SK-N-SH (cell line): ENCODE data around the gene RAB24. TPM values are rescaled to one million over a fixed set of nuclear protein-coding genes. Genes with fewer than 3 reads are reported as not detected.

ENCODE experiments used
- CTCF ChIA-PET: fragments of 300-600, 350-600 bp; formaldehyde crosslinking; extraction: SDS; loops from one replicate; lab custom pipeline; 2021; lab: Yijun Ruan, JAX
- POLR2A ChIA-PET: fragments of 350-600 bp; sonication (Branson Sonifier 250); formaldehyde crosslinking; extraction: SDS; loops from one replicate; lab custom pipeline; 2020; ENCODE audit warnings: antibody characterized with exemption, inconsistent platforms; lab: Yijun Ruan, JAX
- DNase-seq: peaks from one replicate; pipeline ENCODE4 v3.0.0; 2012
- H2AFZ ChIP-seq: fragments of 200-600 bp; sonication (generic); 2 replicates; pipeline ENCODE4 v1.8.1; 2016; ENCODE audit warnings: antibody characterized with exemption, mild to moderate bottlenecking, low read depth
- H3F3A ChIP-seq: fragments of 200-600 bp; sonication (generic); replicated peaks from 2 replicates; pipeline ENCODE3; 2016; ENCODE audit warnings: antibody characterized with exemption, mild to moderate bottlenecking; ENCODE audit not compliant: insufficient read depth
- H3K27ac ChIP-seq, 2 experiments: fragments of 200-500 bp in 1 of 2; fragments of 200-600 bp in 1 of 2; sonication (Bioruptor generic) in 1 of 2; sonication (generic), shearing (Covaris generic) in 1 of 2; 2 replicates each; pipeline versions ENCODE4 v1.5.1 to v1.6.1; 2014 to 2016; ENCODE audit warnings: low read depth in 2 of 2, inconsistent platforms in 1 of 2, low read length in 1 of 2, mild to moderate bottlenecking in 1 of 2, mixed read lengths in 1 of 2
- H3K27me3 ChIP-seq: fragments of 200-600 bp; sonication (generic), shearing (Covaris generic); 2 replicates; pipeline ENCODE4 v1.6.1; 2016; ENCODE audit warnings: mixed run types; ENCODE audit not compliant: insufficient read depth
- H3K36me3 ChIP-seq, 2 experiments: fragments of 200-500 bp in 1 of 2; fragments of 200-600 bp in 1 of 2; sonication (Bioruptor generic) in 1 of 2; sonication (generic) in 1 of 2; replicated peaks in 1 of 2; 2 replicates each; pipeline versions ENCODE3 to v1.5.1; 2014 to 2016; ENCODE audit warnings: low read length in 1 of 2, mild to moderate bottlenecking in 1 of 2; ENCODE audit not compliant: insufficient read depth in 2 of 2, control insufficient read depth in 1 of 2
- H3K4me1 ChIP-seq, 2 experiments: fragments of 200-500 bp in 1 of 2; fragments of 200-600 bp in 1 of 2; sonication (Bioruptor generic) in 1 of 2; sonication (generic), shearing (Covaris generic) in 1 of 2; 2 replicates each; pipeline versions ENCODE4 v1.5.1 to v1.6.1; 2014 to 2016; ENCODE audit warnings: low read depth in 1 of 2, low read length in 1 of 2, mixed run types in 1 of 2; ENCODE audit not compliant: insufficient read depth in 2 of 2, control insufficient read depth in 1 of 2
- H3K4me2 ChIP-seq: fragments of 200-600 bp; sonication (generic), shearing (Covaris generic); 2 replicates; pipeline ENCODE4 v1.6.1; 2017; ENCODE audit warnings: mixed run types
- H3K4me3 ChIP-seq, 2 experiments: fragments of 200-500 bp in 1 of 2; fragments of 200-600 bp in 1 of 2; sonication (Bioruptor generic) in 1 of 2; sonication (generic), shearing (Covaris generic) in 1 of 2; 2 replicates each; pipeline versions ENCODE4 v1.5.1 to v1.8.1; 2014 to 2016; ENCODE audit warnings: low read depth in 2 of 2, inconsistent platforms in 1 of 2, low read length in 1 of 2, mild to moderate bottlenecking in 1 of 2, mixed read lengths in 1 of 2, moderate library complexity in 1 of 2
- H3K79me2 ChIP-seq: fragments of 200-600 bp; sonication (generic); 2 replicates; pipeline ENCODE4 v1.8.1; 2017; ENCODE audit warnings: mild to moderate bottlenecking; ENCODE audit not compliant: insufficient read depth
- H3K9ac ChIP-seq: fragments of 200-600 bp; sonication (generic); 2 replicates; pipeline ENCODE4 v1.6.1; 2017; ENCODE audit warnings: mixed run types
- H3K9me2 ChIP-seq: fragments of 200-600 bp; sonication (generic); 2 replicates; pipeline ENCODE4 v1.6.1; 2017; ENCODE audit warnings: mixed run types
- H3K9me3 ChIP-seq: fragments of 200-600 bp; sonication (generic); 2 replicates; pipeline ENCODE4 v1.6.1; 2017; ENCODE audit warnings: mixed run types, mild to moderate bottlenecking, moderate library complexity
- H4K20me1 ChIP-seq: fragments of 200-600 bp; sonication (generic); 2 replicates; pipeline ENCODE4 v1.6.1; 2017; ENCODE audit warnings: mild to moderate bottlenecking, mixed run types; ENCODE audit not compliant: insufficient read depth
- CHD2 ChIP-seq: fragments of 150-350 bp; IDR thresholded peaks from 2 replicates; pipeline ENCODE4 v1.6.1; 2018; ENCODE audit warnings: low read length; ENCODE audit not compliant: partially characterized antibody
- EP300 ChIP-seq, 2 experiments: IDR thresholded peaks; 2 replicates each; pipeline versions ENCODE4 v1.4.0 to v1.6.1; 2012; ENCODE audit warnings: borderline replicate concordance in 1 of 2, low read depth in 1 of 2, low read length in 1 of 2
- EZH2phosphoT487 ChIP-seq: fragments of 200-600 bp; sonication (generic); IDR thresholded peaks from 2 replicates; pipeline ENCODE4 v1.6.1; 2017; ENCODE audit warnings: low read depth, mixed run types, mild to moderate bottlenecking, antibody characterized with exemption, moderate library complexity, borderline replicate concordance
- FOXJ3 ChIP-seq: sonication (generic); formaldehyde crosslinking; IDR thresholded peaks from 2 replicates; pipeline ENCODE4 v1.5.1; 2020; ENCODE audit warnings: mild to moderate bottlenecking, missing genetic modification reagents
- GATA2 ChIP-seq: sonication (generic); formaldehyde crosslinking; IDR thresholded peaks from 2 replicates; pipeline ENCODE4 v1.5.0; 2020; ENCODE audit warnings: mild to moderate bottlenecking, missing genetic modification reagents
- NFIC ChIP-seq: IDR thresholded peaks from 2 replicates; pipeline ENCODE4 v1.4.0; 2012; ENCODE audit warnings: borderline replicate concordance
- PBX3 ChIP-seq: IDR thresholded peaks from 2 replicates; pipeline ENCODE4; 2012
- RFX5 ChIP-seq: IDR thresholded peaks from 2 replicates; pipeline ENCODE4 v1.6.1; 2012; ENCODE audit warnings: mild to moderate bottlenecking, improper control_type of control experiment, low read length
- USF2 ChIP-seq: fragments of 150-350 bp; IDR thresholded peaks from 2 replicates; pipeline ENCODE4 v1.6.1; 2017; ENCODE audit warnings: antibody characterized with exemption, low read length, low read depth, borderline replicate concordance
- YY1 ChIP-seq: IDR thresholded peaks from 2 replicates; pipeline ENCODE4 v1.4.0; 2012; ENCODE audit warnings: low read depth, mild to moderate bottlenecking
- WGBS: methylation state at CpG from one replicate; pipeline ENCODE4 v1.1.6; 2017; ENCODE audit warnings: low lambda C conversion rate; 5-methylcytosine and 5-hydroxymethylcytosine counted together
- polyA plus RNA-seq, 3 experiments: library from polyadenylated mRNA; depleted of rRNA; stranded (reverse); fragments of >200 nt; gene quantifications; 2 replicates each; pipeline ENCODE4 v1.2.3, GENCODE V29; 2012
- TF ChIP-seq, protein P1 (sequence below): IDR thresholded peaks from 2 replicates; pipeline ENCODE4 v1.4.0; 2012; ENCODE audit warnings: low read depth

Gene RAB24
- polyA plus RNA-seq, 1 of the 3 experiments (the other 2 are of a cell fraction) = 101 TPM

DNA sequence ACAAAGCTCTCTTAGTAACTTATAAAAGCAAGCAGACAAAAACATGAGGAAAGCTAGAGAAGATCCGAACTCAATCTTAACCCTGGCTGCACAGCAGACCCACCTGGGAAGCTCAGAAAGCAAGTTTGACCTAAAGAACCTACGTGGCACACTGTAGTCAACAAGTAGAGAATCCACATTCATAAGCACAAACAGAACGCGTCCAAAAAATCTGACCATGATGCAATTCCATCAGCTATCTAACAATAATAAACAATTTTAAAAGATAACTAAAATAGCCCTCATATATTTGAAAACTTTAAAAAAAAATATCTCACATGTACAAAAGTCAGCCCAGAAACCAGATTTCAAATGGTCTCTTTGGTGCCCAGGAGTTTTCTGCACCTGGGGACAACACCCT, 43.3 kb upstream of the RAB24 start:
- ChIA-PET POLR2A (no interaction called here), CTCF (interaction anchor here (0.8 to 2.5 kb wide), 4 partner anchors 32 to 275 kb away, joined by 3 to 12 read pairs (median 4); no protein-coding TSS in a partner anchor)
- no peak for TF ChIP-seq YY1
- TF ChIP-seq PBX3 = no peak
- no peak for TF ChIP-seq CHD2
- Histone ChIP-seq H3K4me2 (peak overlapping the region; percentile 37; the same call in 1 of the 2 replicates), H3K9ac (no peak overlapping the region), H3K4me3 (no peak overlapping the region), H3K9me2 (no peaks in the 10 kb centered on the region), H2AFZ (no peak overlapping the region), H3K9me3 (no peaks in the 10 kb centered on the region), H3F3A (no peaks in the 10 kb centered on the region), H3K79me2 (peaks cover 97% of the 10 kb centered on the region), H3K4me1 (peaks cover 5 to 19% of the 10 kb centered on the region in 2 experiments; a peak in 3 of 4 replicates), H4K20me1 (peaks cover 15% of the 10 kb centered on the region; the same call in 1 of the 2 replicates), H3K36me3 (peaks cover 17 to 36% of the 10 kb centered on the region in 2 experiments), H3K27ac (no peak overlapping the region), H3K27me3 (no peaks in the 10 kb centered on the region)
- DNase-seq = no peak
- WGBS = 77% methylated on average over 4 of the region's 4 CpGs

DNA sequence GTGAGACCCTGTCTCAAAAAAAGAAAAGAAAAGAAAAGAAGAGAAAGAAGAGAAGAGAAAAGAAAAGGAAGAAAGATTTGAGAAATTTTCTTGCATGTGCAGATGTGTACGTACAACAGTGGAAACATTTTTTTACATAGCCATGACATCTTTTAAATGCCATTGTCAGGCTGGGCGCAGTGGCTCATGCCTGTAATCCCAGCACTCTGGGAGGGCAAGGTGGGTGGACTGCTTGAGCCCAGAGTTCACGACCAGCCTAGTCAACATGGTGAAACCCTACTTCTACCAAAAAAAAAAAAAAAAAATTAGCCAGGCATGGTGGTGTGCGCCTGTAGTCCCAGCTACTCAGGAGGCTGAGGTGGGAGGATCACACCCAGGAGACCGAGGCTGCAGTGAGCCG, 41.4 kb upstream of the RAB24 start:
- no peak overlapping the region for H3K4me2 ChIP-seq
- ChIA-PET CTCF (interaction anchor here (1.3 to 2.5 kb wide), 3 partner anchors 11 to 58 kb away, joined by 3 to 12 read pairs (median 3); no protein-coding TSS in a partner anchor), POLR2A (no interaction called here)
- peaks cover 96% of the 10 kb centered on the region for H3K79me2 ChIP-seq
- H3K27ac ChIP-seq = no peak overlapping the region
- H3K4me3 ChIP-seq = no peak overlapping the region
- H3K27me3 ChIP-seq = no peaks in the 10 kb centered on the region
- H4K20me1 ChIP-seq = peaks cover 17% of the 10 kb centered on the region; the same call in 1 of the 2 replicates
- no peaks in the 10 kb centered on the region for H3K9me3 ChIP-seq
- TF ChIP-seq PBX3 (no peak), GATA2 (CRISPR knock-in tag) (no peak), YY1 (no peak), RFX5 (no peak), EZH2phosphoT487 (no peak), EP300 (IDR thresholded peaks at IDR 0.05; ENCODE audit: borderline replicate concordance in 1 of 2, low read depth in 1 of 2, low read length in 1 of 2) (no peak), NFIC (no peak), FOXJ3 (CRISPR knock-in tag) (no peak), USF2 (no peak)
- TF ChIP-seq, protein P1, sequence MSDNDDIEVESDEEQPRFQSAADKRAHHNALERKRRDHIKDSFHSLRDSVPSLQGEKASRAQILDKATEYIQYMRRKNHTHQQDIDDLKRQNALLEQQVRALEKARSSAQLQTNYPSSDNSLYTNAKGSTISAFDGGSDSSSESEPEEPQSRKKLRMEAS = no peak
- TF ChIP-seq, all 33 proteins: peak for 0
- DNase-seq = no peak
- Histone ChIP-seq H3F3A (no peaks in the 10 kb centered on the region), H2AFZ (no peak overlapping the region), H3K4me1 (peaks cover 5 to 8% of the 10 kb centered on the region in 2 experiments; a peak in 2 of 4 replicates), H3K9me2 (no peaks in the 10 kb centered on the region), H3K36me3 (peaks cover 24 to 40% of the 10 kb centered on the region in 2 experiments), H3K9ac (no peak overlapping the region)
- WGBS = 95% methylated on average over 6 of the region's 6 CpGs
